Head of caudate nucleus (tissue), 42 donors: Measurements from ENCODE around the gene SMTN.
"Not testable (repeated sequence)": the region's sequence is repeated elsewhere in the genome, so short reads cannot be mapped to it uniquely, and the experiment has no call there.

ENCODE experiments used
- DNase-seq, 42 donors: peaks; one replicate each; pipeline versions ENCODE4 v3.0.0 to v3.0.0-alpha.2; 2020 to 2021; ENCODE audit warnings: mixed read lengths in 7 of 42
- intact Hi-C: fragments of 100-400 bp; cut with DNase I; formaldehyde crosslinking; loops from one replicate; pipeline ENCODE4 v1.15.0; 2022

The SMTN gene

DNA sequence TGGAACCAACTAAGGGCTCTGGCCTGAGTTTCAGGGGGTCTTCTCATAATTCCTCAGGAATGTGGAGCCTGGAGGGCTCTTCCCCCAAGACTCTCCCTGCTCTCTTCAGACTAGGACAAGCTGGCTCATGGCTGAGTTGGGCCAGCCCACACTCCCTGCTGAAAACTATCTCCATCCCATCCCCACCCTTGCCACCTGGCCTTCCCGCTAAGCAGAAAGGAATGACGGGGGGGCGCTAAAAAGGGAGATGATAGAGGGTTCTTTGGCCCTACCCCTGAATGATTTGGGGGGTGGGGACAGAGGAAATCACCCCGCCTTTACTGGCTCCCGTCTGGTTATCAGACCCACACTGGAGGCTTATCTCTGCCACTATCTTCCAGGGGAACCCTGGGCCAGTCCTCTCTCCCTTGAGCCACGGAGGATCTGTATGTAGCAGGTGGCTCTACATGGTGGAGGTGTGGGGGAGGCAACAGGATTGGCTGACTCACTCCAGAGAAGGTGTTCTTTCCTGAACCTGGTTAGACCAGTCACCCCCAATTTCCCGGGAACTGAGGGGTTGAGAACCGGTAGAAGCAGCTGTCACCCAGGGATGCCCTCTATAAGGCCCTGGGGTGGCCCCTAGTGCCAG lies 5.7 kb downstream of the SMTN start:
- intact Hi-C loops: loop anchor here (5.0 kb wide), 1 partner anchor 140 kb away; no protein-coding TSS in a partner anchor
- DNase-seq: peak in 7 of 42 donors; percentile 38 to 74 (median 60)

DNA sequence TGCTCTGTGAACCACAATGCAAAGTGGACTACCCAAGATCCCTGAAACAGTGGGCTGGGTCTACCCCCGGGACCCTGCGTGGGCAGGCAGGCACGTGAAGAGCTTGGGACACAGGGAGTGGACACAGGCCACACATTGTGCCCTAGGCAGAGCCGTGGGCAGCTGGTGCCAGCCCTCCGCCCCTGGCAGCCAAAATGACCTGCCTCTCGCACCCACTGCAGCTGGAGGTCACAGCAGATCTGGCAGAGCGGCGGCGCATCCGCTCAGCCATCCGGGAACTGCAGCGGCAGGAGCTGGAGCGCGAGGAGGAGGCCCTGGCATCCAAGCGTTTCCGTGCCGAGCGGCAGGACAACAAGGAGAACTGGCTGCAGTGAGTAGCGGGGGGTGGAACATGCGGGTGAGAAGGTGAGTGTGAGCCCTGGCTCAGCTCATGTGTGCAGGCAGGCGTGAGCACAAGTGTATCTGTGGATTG lies 6.7 kb downstream of the SMTN start:
- intact Hi-C loops: loop anchor here (5.0 kb wide), 1 partner anchor 140 kb away; no protein-coding TSS in a partner anchor
- DNase-seq: no peak

DNA sequence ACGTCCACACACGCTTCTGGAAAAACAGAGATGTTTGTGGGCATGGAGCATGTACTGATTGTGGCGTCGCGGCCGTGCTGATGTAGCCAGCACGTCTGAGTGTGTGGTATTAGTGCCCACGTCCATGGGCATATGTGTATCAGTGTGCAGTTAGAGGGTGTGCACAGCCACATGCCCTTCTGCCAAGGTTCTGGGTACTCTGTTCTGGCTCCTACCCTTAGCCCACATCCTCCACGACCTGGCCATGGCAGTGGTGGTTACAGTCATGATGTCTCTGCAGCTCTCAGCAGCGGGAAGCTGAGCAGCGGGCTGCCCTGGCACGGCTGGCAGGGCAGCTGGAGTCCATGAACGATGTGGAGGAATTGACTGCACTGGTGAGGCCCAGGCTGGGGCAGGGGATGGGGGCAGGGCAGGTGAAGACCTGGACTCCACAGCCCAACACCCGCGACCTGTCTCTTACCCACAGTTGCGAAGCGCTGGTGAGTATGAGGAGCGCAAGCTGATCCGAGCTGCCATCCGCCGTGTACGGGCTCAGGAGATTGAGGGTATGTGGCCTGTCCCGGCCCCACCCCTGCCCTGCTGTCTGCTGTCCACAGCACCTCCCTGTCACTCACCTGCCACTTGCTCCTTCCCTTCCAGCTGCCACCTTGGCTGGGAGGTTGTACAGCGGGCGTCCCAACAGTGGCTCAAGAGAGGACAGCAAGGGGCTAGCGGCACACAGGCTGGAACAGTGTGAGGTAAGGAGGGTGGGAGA lies 7.3 kb downstream of the SMTN start:
- DNase-seq: no peak
- intact Hi-C loops: loop anchor here (5.0 kb wide), 1 partner anchor 141 kb away; no protein-coding TSS in a partner anchor

DNA sequence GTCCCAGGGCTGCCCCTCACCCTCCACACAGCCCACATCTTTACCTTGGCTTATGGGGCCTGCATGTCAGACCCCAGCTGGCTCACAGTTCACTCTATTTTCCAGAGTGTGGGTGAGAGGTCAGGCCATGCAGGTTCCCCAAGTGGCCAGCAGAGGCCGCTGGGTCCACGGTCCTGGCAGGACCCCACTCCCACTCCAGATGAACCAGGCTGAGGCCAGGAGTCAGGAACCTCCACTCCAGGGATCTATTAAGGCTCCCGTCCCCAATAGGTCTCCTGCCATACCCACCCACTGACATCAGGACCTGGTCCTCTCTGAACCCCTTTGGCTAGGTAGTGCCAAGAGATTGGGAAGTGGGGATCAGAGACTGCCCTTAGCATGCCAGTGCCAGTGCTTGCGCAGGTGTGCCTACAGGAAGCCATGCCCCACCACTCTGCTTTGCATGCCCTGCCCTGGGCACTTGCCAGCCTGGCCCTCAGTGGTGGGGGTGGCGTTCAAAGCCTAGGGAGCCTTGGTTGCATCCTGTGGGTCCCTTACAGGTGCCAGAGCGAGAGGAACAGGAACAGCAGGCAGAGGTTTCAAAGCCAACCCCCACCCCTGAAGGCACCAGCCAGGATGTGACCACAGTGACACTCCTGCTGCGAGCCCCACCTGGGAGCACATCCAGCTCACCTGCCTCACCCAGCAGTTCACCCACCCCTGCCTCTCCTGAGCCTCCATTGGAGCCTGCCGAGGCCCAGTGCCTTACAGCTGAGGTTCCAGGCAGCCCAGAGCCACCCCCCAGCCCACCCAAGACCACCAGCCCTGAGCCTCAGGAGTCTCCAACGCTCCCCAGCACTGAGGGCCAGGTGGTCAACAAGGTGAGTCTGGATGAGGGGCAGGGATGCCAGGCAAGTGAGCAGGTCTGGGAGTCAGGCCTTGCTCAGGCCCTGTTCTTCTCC lies 8.3 kb downstream of the SMTN start:
- DNase-seq: peak in 40 of 42 donors; percentile 40 to 88 (median 68)
- intact Hi-C loops: loop anchor here (5.0 to 10.0 kb wide), 2 partner anchors 142 to 145 kb away; no protein-coding TSS in a partner anchor

- DNase-seq: no peak
- intact Hi-C loops: loop anchor here (10.0 kb wide), 1 partner anchor 144 kb away; no protein-coding TSS in a partner anchor
Observed at GRCh38 chr22:31090217-31091085, 9.3 kb downstream of the SMTN start.

GRCh38 chr22:31091106-31091975 lies 10.2 kb downstream of the SMTN start:
- DNase-seq: no peak
- intact Hi-C loops: loop anchor here (10.0 kb wide), 1 partner anchor 143 kb away; no protein-coding TSS in a partner anchor

DNA sequence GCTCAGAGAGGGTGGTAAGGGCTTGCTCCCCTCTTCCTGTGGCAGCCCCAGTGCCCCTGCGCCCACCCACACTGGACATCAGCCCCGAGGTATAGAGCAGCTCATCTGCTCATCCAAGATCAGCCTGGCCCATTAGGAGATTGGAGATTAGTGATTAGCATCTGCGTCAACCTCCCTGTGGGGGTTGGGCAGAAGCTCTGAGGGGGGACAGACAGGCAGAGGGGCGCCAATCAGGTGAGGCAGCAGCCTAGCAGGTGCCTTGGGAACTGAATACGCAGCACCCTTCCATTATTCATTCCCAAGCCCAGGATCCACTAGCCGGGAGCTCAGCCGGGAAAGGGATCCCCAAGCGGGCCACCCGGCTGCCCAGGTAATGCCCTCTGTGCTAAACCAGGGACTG lies 11.0 kb downstream of the SMTN start:
- no peak for DNase-seq
- intact Hi-C loops: loop anchor here (10.0 kb wide), 1 partner anchor 143 kb away; no protein-coding TSS in a partner anchor

DNA sequence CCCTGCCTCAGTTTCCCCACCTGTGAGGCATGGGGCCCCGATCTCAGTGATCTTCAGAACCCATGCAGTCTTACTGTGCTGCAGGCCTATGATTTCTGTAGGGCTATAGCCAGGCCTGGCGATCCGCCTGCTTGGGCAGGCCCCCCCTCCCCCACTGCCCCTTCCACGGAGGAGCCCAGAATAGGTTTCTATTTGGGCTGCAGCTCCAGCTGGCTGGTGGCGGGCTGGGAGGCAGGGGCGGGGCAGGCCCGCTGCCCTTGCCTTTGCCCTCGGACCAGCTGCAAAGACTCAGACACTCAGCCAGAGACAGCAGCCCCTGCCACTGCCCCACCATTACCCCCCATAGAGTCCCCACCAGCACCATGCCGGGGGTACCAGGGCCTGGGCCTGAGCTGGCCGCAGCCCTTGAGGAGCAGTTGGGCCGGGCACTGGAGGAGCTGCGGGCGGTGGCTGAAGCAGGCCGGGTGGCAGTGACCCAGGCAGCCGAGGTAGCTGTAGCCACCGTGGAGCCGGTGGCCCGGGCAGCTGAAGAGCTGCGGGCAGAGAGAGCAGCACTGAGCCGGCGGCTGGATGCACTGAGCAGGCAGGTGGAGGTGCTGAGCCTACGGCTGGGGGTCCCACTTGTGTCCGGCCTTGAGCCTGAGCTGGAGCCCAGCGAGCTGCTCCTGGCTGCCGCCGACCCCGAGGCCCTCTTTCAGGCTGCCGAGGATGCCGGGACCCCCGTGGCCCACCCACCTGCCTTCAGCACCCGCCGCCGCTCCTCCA lies 12.2 kb downstream of the SMTN start:
- peak; percentile 50 to 83 (median 70) for DNase-seq

GRCh38 chr22:31094021-31094551 lies 13.0 kb downstream of the SMTN start:
- intact Hi-C loops: loop anchor here (10.0 kb wide), 1 partner anchor 141 kb away; no protein-coding TSS in a partner anchor

More for the DNA sequence above, 12.2 kb downstream of the SMTN start:
- intact Hi-C loops: loop anchor here (10.0 kb wide), 1 partner anchor 142 kb away; no protein-coding TSS in a partner anchor

GRCh38 chr22:31094741-31095140 lies 13.6 kb downstream of the SMTN start:
- DNase-seq: no peak
- intact Hi-C loops: loop anchor here (10.0 kb wide), 1 partner anchor 140 kb away; no protein-coding TSS in a partner anchor

More at GRCh38 chr22:31094021-31094551, 13.0 kb downstream of the SMTN start:
- DNase-seq: peak in 9 of 42 donors; percentile 32 to 65 (median 52)

- intact Hi-C loops: loop anchor here (10.0 kb wide), 1 partner anchor 139 kb away; no protein-coding TSS in a partner anchor
- DNase-seq: no peak
Observed at GRCh38 chr22:31095637-31096249, 14.6 kb downstream of the SMTN start.

GRCh38 chr22:31096657-31097279 lies 15.7 kb downstream of the SMTN start:
- DNase-seq: no peak
- intact Hi-C loops: loop anchor here (10.0 kb wide), 1 partner anchor 138 kb away; no protein-coding TSS in a partner anchor

- intact Hi-C loops: loop anchor here (10.0 kb wide), 1 partner anchor 137 kb away; no protein-coding TSS in a partner anchor
Observed at GRCh38 chr22:31097539-31097938, 16.4 kb downstream of the SMTN start.

DNA sequence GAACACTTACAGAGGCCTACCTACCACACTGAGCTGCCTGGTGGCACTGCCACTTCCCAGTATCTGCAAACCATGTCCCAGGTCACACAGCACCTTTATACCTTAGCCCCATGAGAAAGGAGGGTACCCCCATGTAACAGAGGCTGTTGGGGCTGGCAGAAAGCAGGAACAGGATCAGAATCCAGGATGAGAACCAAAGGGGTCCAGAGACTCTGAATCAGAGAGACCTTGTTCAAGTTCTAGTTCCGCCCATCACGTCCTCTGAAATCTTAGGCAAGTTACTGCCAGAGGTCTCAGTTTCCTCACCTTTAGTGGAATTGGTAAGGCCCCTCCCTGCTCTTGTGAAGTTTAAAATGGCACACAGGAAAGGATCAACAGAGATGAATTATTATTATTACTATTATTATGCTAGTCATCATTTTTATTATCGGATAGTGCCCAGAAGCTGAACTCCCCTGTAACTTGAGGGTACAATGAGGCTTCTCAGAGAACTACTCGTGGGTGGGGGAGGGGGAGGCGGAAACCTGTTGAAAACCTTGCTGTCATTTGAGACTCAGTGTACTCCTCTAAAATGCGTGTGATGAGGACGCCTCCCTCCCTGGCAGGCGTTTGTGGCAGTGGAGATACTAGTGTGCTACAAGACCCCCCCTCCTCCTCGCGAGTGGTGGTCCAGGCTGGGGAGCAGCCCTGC lies 17.0 kb downstream of the SMTN start:
- intact Hi-C loops: loop anchor here (10.0 kb wide), 1 partner anchor 137 kb away; no protein-coding TSS in a partner anchor
- DNase-seq: no peak

More at GRCh38 chr22:31097539-31097938, 16.4 kb downstream of the SMTN start:
- DNase-seq: not testable (repeated sequence)
